Activated CD8-positive, alpha-beta T cell treated with anti-CD3 and anti-CD28 coated beads for 36 hours (primary cell): ENCODE data around the gene EML1. TPM values are rescaled to one million over a fixed set of nuclear protein-coding genes. Genes with fewer than 3 reads are reported as not detected.

Source experiments
- ATAC-seq: fragments of 200-7000 bp; cut with Tn5 transposase; one replicate; pipeline ENCODE4 v1.10.0; 2021; ENCODE audit warnings: mild to moderate bottlenecking, moderate library complexity
- CTCF ChIA-PET: fragments of 350-600 bp; sonication (Branson Sonifier 250); formaldehyde crosslinking; loops from one replicate; lab custom pipeline; 2021; ENCODE audit warnings: antibody characterized with exemption; lab: Charles Lee
- POLR2A ChIA-PET: fragments of 350-600 bp; sonication (Branson Sonifier 250); formaldehyde crosslinking; loops from one replicate; lab custom pipeline; 2021; ENCODE audit warnings: antibody characterized with exemption; lab: Charles Lee
- DNase-seq: peaks from one replicate; pipeline ENCODE4 v3.0.0-alpha.2; 2020
- H3K27ac Mint-ChIP-seq: one replicate; pipeline ENCODE4 v1.8.0; 2021; ENCODE audit warnings: mild to moderate bottlenecking, mixed read lengths
- H3K27me3 Mint-ChIP-seq: one replicate; pipeline ENCODE4 v1.8.0; 2021; ENCODE audit warnings: mixed read lengths
- H3K36me3 Mint-ChIP-seq: one replicate; pipeline ENCODE4 v1.8.0; 2021; ENCODE audit warnings: low read depth, mixed read lengths
- H3K4me1 Mint-ChIP-seq: one replicate; pipeline ENCODE4 v1.8.0; 2021; ENCODE audit warnings: low read depth, mixed read lengths
- H3K4me3 Mint-ChIP-seq: one replicate; pipeline ENCODE4 v1.8.0; 2021; ENCODE audit warnings: mild to moderate bottlenecking, moderate library complexity, mixed read lengths
- H3K9me3 Mint-ChIP-seq: one replicate; pipeline ENCODE4 v1.8.0; 2021; ENCODE audit warnings: mixed read lengths
- intact Hi-C: fragments of 100-400 bp; cut with micrococcal nuclease; formaldehyde crosslinking; loops from one replicate; pipeline ENCODE4 v1.10.0; 2022
- total RNA-seq, 2 experiments: library from RNA; stranded (reverse); gene quantifications; one replicate each; pipeline ENCODE4 v1.2.3, GENCODE V29; 2021
- TF ChIP-seq, protein P1 (sequence below): fragments of 200-600 bp; IDR thresholded peaks from one replicate; pipeline ENCODE4 v1.8.0; 2022; ENCODE audit warnings: antibody characterized with exemption, mild to moderate bottlenecking

EML1 gene
- total RNA-seq, 2 experiments from 2014 or later: 0.56 to 0.70 TPM

DNA sequence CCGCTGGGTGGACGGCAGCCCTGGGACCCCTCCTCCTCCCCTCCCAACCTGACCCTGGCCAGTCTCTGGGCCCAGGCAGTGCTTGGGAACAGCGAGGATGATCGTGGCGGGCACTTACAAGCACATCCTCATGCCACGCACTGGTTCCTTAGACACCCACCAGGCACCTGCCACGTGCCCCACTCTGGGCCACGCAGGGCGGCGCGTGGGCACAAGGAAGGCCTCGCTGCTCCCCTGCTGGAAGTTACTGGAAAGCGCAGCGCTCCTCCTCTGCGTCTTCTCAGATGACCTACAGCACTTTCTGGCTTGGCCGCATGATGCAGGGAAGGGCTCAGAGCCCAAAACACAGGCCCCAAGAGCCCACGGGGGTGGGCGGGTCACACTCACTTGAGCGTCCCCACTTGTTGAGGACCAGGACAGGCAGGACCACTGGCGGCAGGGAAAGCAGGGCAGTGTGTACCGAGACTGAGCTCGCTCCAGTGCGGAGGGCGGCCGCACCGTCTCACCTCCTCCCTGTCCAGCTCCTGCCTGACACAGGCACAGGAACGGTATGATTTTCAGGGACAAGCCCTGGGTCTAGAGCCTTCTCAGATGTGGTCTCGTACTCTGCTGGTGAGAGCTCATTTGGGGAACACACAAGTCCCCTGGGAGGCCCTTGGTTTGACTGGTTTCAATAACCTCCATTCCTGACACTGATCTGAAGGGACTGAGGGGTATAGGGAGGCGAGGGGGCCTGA, 143.7 kb downstream of the EML1 start:
- Mint-ChIP-seq H3K9me3 (no peaks in the 10 kb centered on the region), H3K36me3 (no peaks in the 10 kb centered on the region), H3K4me1 (no peaks in the 10 kb centered on the region), H3K27ac (no peak overlapping the region), H3K4me3 (no peak overlapping the region), H3K27me3 (no peaks in the 10 kb centered on the region)
- POLR2A ChIA-PET: no interaction called here
- intact Hi-C loops: no loop called here
- TF ChIP-seq, protein P1, sequence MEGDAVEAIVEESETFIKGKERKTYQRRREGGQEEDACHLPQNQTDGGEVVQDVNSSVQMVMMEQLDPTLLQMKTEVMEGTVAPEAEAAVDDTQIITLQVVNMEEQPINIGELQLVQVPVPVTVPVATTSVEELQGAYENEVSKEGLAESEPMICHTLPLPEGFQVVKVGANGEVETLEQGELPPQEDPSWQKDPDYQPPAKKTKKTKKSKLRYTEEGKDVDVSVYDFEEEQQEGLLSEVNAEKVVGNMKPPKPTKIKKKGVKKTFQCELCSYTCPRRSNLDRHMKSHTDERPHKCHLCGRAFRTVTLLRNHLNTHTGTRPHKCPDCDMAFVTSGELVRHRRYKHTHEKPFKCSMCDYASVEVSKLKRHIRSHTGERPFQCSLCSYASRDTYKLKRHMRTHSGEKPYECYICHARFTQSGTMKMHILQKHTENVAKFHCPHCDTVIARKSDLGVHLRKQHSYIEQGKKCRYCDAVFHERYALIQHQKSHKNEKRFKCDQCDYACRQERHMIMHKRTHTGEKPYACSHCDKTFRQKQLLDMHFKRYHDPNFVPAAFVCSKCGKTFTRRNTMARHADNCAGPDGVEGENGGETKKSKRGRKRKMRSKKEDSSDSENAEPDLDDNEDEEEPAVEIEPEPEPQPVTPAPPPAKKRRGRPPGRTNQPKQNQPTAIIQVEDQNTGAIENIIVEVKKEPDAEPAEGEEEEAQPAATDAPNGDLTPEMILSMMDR: no peak
- ATAC-seq: no peak
- CTCF ChIA-PET: interaction anchor here (1.0 kb wide), 1 partner anchor 11 kb away, joined by 3 read pairs; no protein-coding TSS in a partner anchor
- no peak for DNase-seq

DNA sequence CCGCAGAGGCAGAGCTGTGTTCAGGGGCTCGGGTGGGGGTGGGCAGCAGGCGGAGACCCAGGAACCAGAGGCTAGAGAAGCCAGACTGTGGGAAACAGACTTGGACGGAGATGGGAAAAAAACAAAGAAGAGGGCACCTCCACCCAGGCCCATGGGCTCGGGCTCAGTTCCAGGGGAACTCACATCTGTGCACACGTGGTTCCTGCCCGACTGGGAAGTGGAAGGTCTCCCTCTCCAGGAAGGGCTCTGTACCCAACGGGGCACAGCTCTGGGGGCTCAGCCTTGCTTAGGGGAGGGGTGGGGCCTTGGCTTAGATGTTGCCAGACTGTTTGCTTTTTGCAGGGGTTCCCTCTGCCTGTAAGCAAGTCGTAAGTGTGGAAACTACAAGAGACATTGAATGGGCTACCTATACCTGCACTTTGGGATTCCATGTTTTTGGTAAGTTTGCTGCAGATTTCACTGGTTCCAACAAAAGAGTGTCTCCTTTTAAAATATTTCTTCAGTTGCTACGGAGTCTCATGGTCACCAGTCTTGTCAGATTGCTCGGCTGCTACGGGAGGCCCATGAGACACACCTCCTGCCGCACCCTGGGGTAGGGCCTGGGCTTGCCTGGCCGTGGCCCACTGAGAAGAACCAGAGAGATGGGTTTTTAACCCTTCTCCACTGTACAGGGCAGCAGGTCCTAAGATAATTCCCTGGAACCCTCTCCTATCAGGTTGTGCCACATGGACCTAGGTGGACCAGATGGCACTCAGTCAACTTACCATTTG, 144.4 kb downstream of the EML1 start:
- H3K4me3 Mint-ChIP-seq: no peak overlapping the region
- no peak overlapping the region for H3K27ac Mint-ChIP-seq
- no peaks in the 10 kb centered on the region for H3K36me3 Mint-ChIP-seq
- intact Hi-C loops: no loop called here
- no peaks in the 10 kb centered on the region for H3K27me3 Mint-ChIP-seq
- H3K9me3 Mint-ChIP-seq: no peaks in the 10 kb centered on the region
- ChIA-PET POLR2A (no interaction called here), CTCF (interaction anchor here (1.0 kb wide), 2 partner anchors 9 to 10 kb away, joined by 3 to 5 read pairs; no protein-coding TSS in a partner anchor)
- TF ChIP-seq, protein P1: no peak
- no peak for ATAC-seq
- H3K4me1 Mint-ChIP-seq: no peaks in the 10 kb centered on the region
- DNase-seq: no peak

DNA sequence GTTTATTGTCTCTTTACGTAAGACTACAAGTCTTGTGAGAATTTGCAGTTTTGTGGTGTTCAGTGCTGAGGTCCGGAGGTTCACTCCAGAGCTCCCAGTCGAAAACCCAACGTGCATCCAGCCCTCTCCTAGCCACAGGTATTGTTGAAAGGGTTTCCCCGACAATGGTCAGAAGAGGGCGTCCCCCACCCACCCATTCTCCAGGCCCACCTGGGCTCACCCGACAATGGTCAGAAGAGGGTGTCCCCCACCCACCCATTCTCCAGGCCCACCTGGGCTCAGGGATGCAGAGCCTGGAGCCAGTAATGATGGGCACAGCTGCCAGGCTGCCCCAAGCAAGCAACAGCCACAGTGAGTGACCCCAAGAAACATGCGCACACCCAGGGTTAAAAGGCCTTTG, 145.2 kb downstream of the EML1 start:
- Mint-ChIP-seq H3K4me1 (no peaks in the 10 kb centered on the region), H3K4me3 (no peak overlapping the region), H3K27me3 (no peaks in the 10 kb centered on the region), H3K9me3 (no peaks in the 10 kb centered on the region), H3K36me3 (no peaks in the 10 kb centered on the region), H3K27ac (no peak overlapping the region)
- intact Hi-C loops: no loop called here
- CTCF ChIA-PET: interaction anchor here (1.0 kb wide), 1 partner anchor 9 kb away, joined by 5 read pairs; no protein-coding TSS in a partner anchor
- TF ChIP-seq, protein P1: no peak
- no peak for DNase-seq
- POLR2A ChIA-PET: no interaction called here
- no peak for ATAC-seq

DNA sequence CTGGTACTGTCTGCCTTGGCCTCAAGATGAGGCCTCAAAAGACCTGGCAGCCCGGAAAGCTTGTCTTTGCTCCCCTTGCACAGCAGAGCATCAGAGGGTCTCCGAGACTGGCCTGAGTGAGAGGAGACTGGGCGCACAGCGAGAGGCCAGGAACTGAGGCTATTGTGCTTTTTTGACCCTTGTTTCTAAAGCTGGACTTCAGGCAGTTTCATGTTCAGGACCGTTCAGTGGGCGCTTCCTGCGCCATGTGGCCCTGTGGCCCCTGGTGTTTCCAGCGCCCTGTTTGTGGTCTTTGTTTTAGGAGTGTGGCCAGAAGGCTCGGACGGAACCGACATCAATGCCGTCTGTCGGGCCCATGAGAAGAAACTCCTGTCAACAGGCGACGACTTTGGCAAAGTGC, 145.7 kb downstream of the EML1 start:
- no peaks in the 10 kb centered on the region for H3K9me3 Mint-ChIP-seq
- ATAC-seq (no peak), DNase-seq (no peak)
- no peaks in the 10 kb centered on the region for H3K27me3 Mint-ChIP-seq
- H3K4me1 Mint-ChIP-seq: no peaks in the 10 kb centered on the region
- H3K4me3 Mint-ChIP-seq: no peak overlapping the region
- intact Hi-C loops: no loop called here
- ChIA-PET POLR2A (no interaction called here), CTCF (interaction anchor here (1.0 kb wide), 1 partner anchor 8 kb away, joined by 5 read pairs; no protein-coding TSS in a partner anchor)
- TF ChIP-seq, protein P1: no peak
- no peaks in the 10 kb centered on the region for H3K36me3 Mint-ChIP-seq
- no peak overlapping the region for H3K27ac Mint-ChIP-seq

DNA sequence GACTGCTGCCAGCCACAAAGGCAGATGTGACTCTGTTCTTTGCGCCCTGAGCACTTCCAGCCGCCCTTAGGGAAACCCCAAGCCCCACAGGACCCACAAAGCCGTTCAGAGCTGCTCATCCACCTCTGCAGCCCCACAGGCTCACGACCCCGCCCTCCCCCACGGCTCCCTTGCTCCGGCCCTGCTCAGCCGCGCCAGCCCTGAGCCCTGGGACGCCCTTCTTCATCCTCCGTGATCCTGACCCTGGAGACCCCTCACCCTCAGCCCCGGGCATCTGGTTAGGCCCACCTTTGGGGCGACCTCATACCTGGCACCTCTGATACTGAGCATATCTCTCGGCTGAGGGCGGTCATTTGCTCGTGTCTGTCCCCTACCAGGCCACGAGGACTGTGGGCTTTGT, 146.2 kb downstream of the EML1 start:
- ChIA-PET CTCF (no interaction called here), POLR2A (interaction anchor here (0.5 kb wide), 1 partner anchor 251 kb away, joined by 3 read pairs; no protein-coding TSS in a partner anchor)
- Mint-ChIP-seq H3K36me3 (no peaks in the 10 kb centered on the region), H3K27me3 (no peaks in the 10 kb centered on the region), H3K4me1 (no peaks in the 10 kb centered on the region), H3K27ac (no peak overlapping the region), H3K9me3 (no peaks in the 10 kb centered on the region), H3K4me3 (no peak overlapping the region)
- DNase-seq (no peak), ATAC-seq (no peak)
- intact Hi-C loops: no loop called here
- TF ChIP-seq, protein P1: no peak
